K562 (cell line): ENCODE measurements around the gene IGSF8.

Experiments
- ADNP ChIP-seq: fragments of 200-800 bp; sonication (Bioruptor generic); IDR thresholded peaks from 2 replicates; pipeline ENCODE4 v1.6.1; 2016; ENCODE audit warnings: missing genetic modification characterization, missing compliant biosample characterization
- CAMTA2 ChIP-seq: fragments of 250-450 bp; sonication (Bioruptor Pico); conservative IDR thresholded peaks from 2 replicates; pipeline ENCODE4 v1.5.1; 2022
- GTF2F1 ChIP-seq: IDR thresholded peaks from 2 replicates; pipeline ENCODE4 v1.6.1; 2011; ENCODE audit warnings: low read depth, low read length, improper control_type of control experiment
- POLR2A ChIP-seq: fragments of 450-650 bp; conservative IDR thresholded peaks from 2 replicates; pipeline ENCODE4 v1.6.1; 2016
- SMAD1 ChIP-seq: fragments of 150-350 bp; IDR thresholded peaks from 2 replicates; pipeline ENCODE4 v1.6.1; 2014; ENCODE audit warnings: low read length, low read depth; ENCODE audit not compliant: partially characterized antibody
- TF ChIP-seq, protein P1 (sequence below): sonication (generic); formaldehyde crosslinking; IDR thresholded peaks from 2 replicates; pipeline ENCODE4 v1.8.0; 2022; ENCODE audit warnings: mild to moderate bottlenecking, missing genetic modification reagents

DNA sequence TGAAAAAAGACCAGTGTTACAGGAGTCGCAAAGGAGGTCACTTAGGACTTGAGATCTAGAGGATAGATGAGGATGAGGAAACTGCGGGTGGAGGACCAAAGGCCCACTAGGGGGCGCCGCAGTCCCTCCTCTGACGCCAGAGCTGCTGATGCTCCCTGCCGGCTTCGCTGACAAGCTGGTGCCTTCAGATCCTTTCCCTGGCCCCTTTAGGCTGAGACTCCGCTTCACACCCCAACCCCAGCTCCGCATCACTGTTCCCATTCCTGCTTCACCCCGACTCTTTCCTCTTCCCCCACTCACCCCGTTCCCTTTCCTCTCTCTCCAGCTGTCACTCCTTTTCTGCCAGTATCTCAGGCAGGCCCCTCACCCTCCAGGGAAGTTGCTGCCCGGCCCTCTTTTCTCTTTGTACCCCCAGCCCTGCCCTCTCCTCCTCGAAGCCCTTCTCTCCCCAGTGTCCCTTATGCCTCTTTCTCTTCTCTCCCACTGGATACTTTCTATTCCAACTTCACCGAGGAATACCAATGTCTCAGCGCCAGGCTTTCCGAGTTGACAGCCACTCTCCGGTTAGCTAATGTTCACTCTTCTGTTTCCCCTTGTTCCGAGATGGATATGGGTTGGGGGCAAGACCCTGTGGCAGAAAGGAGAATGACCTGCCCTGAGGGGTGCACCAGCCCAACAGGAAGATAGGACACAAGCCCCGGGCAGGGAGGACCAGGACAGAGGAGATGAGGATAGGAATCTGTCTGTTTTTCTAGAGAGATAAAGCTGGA is 12.5 kb downstream of the IGSF8 start:
- no peak for TF ChIP-seq ADNP
- no peak for TF ChIP-seq GTF2F1
- no peak for TF ChIP-seq SMAD1
- TF ChIP-seq, protein P1, sequence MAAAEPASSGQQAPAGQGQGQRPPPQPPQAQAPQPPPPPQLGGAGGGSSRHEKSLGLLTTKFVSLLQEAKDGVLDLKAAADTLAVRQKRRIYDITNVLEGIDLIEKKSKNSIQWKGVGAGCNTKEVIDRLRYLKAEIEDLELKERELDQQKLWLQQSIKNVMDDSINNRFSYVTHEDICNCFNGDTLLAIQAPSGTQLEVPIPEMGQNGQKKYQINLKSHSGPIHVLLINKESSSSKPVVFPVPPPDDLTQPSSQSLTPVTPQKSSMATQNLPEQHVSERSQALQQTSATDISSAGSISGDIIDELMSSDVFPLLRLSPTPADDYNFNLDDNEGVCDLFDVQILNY, result no peak
- TF ChIP-seq CAMTA2 (CRISPR knock-in tag), result no peak
- TF ChIP-seq POLR2A, result no peak
